EH (cell line): ENCODE measurements around the gene C1orf159.
"Not testable (repeated sequence)": the region's sequence is repeated elsewhere in the genome, so short reads cannot be mapped to it uniquely, and the experiment has no call there.

ENCODE experiments used
- DNase-seq: peaks from one replicate; pipeline ENCODE4 v3.0.0-alpha.2; 2015; ENCODE audit warnings: low read depth

The C1orf159 gene

DNA sequence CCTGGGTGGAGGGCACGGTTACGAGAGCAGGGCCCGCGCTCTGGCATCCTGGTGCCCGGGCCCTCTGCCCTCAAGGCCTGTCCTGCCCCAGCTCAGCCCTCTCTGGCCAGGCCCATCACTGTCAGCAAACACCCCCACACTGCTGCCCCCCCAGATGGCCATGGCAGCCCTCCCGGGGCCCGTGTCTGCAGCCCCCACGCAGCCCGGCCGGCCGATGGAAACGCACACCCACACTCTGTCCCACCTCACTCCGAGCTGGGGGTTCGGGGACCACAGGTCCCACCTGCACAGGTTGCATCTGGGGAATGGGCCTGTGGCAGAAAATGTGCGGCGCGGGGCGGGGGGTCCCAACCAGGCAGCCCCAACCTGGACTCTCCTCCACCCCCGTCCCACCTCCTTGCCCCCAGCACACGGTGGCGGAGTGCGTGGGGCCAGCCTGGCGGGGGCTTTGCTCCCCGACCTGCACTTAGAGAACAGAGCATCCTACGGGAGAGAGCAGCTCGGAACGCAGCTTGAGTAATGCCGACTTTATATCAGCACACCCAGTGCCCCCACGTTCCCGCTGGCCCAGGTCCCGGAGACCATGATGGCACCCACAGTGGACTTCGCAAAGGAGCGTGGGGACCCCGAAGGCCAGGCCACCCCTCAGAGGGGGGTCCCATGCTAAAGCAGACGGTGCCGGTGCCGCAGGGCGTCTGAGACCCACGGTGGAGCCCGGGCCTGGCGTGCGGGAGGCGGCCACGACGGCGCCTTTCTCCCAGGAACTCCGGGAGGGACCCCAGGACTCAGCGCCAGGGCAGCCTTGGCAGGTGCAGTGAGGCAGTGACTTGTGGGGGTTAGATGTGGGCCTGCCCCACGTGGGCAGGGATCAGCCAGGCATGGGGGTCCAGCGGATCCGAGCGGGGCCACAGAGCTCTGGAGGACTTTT lies 34.3 kb downstream of the C1orf159 start:
- DNase-seq: no peak

DNA sequence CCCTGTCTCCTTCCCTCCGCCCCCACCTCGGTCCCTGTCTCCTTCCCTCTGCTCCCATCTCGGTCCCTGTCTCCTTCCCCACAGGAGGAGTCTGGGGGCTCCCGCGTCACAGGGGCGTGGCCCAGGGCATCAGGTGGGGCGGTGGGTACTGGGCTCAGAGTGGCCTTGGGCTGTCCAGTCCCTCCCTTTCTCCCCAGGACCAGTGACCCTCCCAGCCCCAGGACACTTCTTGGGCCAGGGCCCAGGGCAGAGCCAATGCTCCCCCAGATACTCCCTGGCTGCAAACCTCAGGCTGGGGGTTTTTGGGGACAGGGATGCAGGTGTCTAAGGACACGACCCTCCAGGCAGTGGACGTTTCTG lies 35.0 kb downstream of the C1orf159 start:
- no peak for DNase-seq

DNA sequence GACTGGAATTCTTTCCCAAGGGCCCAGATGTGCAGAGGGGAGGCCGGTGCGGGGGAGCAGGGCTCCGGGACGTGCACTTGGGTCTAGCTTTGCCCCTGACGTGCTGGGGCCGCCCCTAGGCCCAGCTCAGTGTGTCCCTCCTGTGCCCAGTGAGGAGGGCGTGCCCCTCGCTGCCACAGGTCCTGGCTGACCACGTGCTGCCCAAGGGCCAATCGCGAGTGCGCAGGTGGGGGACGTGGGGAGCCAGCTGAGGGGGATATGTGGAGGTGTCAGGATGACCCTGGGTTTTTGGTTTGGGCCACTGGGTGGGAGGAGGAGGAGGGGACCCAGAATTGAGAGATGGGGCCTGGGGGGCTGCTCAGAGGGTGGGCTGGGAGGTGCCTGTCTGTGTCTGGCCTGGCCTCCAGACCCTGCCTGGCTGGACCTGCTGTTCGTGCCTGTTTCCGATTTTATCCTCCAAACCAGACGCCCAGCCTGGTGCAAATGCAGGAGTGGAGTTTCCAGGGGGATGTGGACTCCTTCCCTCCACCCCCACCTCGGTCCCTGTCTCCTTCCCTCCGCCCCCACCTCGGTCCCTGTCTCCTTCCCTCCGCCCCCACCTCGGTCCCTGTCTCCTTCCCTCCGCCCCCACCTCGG lies 35.6 kb downstream of the C1orf159 start:
- DNase-seq: peak; percentile 69

DNA sequence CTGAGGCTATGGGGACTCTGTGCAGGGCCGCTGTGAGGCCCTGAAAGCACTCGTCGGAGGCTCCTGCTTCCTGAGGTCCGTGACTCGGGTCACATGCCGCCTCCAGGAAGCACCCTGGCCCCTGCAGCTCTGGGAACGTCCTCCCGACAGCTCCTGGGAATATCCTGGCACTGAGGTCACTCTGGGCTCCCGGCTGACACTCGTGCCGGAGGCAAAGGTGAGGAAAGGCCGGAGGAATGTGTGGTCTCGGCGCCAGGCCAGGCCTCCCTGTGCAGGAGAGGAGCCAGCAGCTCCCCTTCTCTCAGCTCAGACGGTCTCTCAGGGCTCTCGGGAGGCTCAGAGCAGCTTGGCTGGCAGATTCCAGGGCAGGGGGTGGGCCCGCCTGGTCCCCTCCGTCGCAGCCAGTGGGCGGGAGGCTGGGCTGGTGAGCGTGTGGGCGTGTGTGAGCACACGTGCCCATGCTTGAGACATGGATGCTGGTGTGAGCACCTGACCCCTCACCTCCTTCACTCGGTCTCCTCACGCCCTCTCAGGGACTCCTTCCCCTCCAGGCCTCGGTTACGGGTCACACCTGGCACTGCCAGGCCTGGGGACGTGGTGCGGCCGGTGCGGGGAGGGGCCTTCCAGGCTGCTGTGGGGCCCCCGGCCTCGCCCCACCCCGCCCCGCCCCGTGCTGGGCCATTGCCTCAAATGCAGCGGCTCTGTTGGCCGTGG lies 36.3 kb downstream of the C1orf159 start:
- DNase-seq: peak; percentile 97

DNA sequence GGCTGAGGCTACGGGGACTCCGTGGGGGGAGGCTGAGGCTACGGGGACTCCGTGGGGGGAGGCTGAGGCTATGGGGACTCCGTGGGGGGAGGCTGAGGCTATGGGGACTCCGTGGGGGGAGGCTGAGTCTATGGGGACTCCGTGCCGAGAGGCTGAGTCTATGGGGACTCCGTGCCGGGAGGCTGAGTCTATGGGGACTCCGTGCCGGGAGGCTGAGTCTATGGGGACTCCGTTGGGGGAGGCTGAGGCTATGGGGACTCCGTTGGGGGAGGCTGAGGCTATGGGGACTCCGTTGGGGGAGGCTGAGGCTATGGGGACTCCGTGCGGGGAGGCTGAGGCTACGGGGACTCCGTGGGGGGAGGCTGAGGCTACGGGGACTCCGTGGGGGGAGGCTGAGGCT lies 38.5 kb downstream of the C1orf159 start:
- not testable (repeated sequence) for DNase-seq

DNA sequence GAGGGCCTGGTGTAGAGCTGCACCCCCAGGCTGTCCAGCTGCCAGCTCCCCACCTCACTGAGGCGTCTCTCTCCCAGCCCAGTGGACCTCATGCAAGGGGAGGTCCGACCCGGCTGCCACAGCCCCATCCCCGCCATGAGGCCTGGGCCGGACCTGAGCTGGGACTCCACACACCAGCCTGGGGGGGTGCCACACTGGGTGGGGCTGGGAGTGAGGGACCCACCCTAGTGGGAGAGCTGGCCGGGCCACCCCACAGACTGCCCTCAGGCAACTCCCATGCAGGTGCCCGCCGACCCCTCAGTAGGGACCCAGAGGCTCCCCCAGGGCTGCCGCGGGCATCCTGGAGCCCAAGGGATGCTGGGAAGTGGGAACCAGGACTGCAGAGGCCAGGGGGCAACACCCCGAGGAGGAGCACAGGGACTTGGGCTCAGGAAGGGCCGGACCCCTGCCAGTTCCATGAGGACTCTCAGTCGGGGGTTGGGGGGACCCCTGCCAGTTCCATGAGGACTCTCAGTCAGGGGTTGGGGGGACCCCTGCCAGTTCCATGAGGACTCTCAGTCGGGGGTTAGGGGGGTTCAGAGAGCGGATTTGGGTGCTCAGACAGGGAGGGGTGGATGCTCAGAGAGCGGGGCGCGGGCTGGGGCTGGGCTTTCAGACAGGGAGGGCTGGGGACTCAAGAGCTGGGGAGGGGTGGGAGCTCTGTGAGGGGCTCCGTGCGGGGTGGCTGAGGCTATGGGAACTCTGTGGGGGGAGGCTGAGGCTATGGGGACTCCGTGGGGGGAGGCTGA lies 40.5 kb downstream of the C1orf159 start:
- DNase-seq: no peak

DNA sequence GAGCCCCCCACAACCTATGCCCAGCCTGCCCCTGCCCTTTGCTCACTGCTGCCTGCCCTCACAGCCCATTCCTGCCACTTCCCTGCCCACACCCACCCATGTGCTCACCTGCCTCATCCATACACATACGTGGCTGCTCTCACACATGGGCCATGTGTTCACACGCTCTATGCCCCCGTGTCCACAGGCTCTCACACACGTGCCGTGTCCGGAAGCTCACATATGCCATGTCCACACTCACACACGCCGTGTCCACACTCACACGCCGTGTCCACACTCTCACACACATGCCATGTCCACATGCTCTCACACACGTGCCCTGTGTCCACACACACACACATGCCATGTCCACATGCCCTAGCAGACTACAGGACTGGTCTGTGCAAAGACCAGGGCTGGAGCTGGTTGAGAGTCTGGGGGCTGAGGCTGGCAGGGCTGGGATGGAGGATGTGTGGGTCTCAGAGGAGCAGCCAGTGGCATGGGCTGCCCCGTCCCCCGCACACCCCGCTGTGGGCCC lies 41.2 kb downstream of the C1orf159 start:
- DNase-seq: no peak

DNA sequence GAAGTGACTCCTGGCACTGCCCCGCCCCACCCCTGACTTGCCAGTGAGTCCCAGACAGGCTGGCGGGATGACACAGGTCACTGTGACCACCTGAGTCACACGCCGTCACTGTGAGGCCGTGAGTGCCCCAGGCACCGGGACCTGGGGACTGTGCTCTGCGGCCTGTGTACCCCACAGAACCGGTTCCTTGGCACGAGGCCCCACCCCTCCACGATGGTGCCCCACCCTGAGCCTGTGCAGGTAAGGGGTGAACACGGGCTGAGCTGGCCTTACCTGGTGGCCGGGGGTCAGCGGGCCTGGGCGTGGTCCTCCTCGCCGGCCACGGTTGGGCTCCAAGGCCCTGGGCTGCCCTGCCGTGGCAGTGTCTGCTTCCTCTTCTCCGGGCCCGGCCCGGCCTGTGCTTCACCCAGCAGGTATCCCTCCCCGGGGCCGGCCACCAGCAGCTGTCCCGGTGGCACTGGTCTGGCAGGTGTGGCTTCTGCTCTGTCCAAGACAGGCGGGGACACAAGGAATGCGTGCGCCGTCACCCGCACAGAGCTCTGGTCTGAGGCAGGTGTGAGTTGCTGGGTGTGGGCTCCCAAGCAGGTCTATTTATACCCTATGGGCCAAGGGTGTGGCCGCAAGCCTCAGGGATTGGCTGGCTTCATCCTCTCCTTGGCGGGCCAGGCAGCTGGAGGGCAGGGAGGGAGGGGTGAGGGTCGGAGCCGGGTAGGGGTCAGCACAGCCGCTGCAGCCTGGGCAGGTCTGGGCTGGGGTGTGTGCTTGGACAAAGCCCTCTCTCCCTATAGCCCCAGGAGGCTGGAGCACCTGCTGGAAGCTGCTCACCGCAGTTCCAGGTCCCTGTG lies 41.9 kb downstream of the C1orf159 start, which contains the start of gene RNF223:
TSS of gene RNF223 (minus strand) at position 564 of the 845 bp plus-strand sequence. CDS start 1,740 bp downstream, outside the sequence.
- DNase-seq: no peak

DNA sequence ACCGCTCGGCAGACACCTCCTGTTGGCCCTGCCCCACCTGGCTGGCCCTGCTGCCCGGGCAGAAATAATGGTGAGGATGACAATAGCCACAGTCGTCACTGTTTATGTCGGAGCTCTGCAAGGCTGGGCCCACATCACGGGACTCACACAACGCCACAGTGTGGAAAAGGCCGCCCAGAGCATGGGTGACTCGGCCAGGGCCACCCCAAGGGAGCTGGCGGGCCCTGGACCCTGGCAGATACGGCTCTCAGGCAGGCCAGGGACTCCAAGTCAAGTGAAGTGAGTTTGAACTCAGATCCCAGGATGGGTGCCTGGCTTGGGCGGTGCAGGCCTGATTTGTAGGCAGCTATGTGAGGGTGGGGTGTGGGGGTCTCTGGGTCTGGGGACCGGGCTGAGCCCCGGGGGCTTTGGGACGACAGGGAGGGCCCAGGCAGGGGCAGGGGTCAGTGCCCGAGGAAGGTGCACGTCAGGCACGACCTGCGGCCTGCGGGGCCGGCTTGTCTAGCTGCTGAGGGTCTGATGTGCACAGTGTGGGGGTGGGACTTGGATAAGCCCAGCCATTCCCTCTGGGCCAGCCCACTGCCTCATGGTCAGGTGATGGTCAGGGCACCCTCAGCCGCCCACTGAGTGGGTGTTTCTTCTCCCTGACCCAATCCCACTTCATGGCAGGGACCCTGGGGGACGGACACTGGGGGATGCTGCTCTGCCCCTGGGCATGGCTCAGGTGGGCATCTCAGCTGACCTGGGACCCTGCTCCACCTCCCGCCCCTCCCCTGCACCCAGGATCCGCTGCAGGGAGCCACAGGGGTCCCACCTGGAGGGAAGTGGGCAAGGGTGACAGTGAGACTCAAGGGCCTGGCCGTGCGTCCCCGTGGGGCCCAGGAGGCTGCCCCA lies 42.8 kb downstream of the C1orf159 start:
- no peak for DNase-seq

DNA sequence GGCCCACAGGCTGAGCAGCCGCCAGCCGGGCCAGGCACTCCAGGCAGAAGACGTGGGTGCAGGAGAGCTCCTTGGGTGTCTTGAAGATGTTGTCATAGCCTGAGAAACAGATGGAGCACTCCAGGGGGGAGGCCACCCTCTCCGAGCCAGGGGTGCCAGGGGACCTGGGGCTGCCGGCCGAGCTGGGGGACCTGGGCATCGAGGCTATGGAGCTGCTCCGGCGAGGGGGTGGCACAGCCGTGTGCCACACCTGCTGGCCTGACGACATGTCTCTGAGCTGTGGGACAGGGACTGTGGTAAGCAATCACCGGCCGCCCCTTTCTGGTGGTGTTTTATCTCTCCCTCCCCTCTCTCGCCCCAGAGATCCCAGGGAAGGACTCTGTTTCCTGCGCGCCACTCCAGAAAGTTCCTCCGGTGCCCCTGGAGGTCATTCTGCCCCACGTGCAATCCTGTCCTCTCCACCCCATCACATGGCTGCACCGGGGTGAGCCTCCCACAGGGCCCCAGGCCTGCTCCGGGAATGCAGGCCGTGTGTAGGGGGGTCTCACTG lies 43.5 kb downstream of the C1orf159 start:
- no peak for DNase-seq

DNA sequence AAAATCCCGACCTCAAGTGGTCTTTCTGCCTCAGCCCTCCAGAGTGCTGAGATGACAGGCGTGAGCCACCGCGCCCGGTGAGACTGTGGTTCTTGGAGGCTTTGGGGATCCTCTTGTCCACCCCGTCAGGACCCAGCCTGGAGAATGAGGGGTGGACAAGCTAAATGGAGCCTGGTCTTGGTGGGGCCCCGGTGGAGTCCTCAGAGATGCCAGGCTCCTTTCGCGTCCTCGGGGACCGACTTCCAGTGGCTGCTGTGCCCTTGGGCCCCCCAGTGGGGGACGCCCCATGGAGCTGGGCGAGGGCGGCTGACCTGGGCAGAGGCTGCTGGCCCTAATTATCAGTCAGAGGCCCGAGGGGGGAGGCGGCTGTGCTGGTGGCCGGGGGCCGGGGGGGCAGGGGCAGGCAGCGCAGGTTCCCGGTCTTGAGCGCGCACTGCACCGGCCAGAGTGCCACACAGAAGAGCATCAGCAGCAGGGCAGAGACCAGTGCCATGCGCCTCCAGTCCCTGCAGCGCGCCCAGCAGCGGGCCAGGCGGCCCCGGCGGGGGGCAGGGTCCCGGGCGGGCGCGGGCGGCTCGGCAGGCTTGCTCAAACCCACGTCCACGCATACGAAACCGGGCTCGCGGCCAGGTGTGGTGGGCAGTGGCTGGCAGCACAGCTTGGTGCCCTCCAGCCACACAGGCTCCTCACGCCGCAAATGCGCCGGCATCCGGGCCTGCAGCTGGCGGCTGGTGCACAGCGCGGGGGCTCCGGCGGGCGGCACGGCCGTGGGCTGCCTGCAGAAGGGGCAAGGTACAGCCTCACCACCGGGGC lies 44.2 kb downstream of the C1orf159 start:
- no peak for DNase-seq

DNA sequence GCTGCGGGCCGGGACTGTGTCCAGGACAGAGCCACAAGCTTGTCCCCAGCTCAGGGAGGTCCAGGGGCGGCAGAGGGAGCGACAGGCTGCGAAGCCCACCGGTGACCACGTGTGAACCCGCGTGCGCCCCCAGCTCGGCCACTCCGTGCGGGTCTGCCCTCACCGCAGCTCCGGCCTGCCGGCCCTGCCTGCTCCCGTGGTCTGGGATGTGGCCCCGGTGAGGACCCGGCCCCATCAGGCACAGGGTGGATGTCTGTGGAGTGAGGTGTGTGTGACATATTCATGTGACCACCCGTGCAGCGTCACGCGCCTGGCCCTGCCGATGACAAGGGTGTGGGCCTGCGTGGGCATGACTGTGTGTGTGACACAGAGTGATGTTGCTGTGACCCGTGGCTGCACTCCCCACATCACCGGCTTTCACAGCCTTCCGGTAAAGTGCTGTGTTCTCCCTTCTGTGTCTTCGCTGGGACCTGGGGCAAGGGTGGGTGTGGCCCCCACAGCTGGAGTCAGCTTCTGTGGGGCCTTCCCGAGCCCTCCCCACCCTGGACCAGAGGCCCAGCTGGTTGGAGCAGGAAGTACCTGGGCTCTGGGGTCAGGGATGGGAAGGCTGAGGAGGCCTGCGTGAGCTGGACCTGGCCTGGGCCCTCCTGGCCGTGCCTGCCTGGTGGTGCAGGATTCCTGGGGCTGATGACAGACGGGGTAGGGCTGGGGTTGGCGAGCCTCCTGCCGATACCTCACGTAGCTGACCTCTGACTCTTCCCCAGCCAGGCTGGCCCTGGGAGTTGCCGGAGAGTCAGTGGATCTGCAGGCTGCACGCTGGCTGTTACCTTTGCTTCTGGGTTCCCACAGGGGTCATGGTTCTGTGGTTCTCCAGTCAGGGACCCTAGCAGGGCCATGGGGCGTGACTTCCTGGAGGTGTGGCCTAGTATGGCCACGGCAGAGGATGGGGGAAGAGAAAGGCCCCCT lies 45.9 kb downstream of the C1orf159 start:
- DNase-seq: no peak

DNA sequence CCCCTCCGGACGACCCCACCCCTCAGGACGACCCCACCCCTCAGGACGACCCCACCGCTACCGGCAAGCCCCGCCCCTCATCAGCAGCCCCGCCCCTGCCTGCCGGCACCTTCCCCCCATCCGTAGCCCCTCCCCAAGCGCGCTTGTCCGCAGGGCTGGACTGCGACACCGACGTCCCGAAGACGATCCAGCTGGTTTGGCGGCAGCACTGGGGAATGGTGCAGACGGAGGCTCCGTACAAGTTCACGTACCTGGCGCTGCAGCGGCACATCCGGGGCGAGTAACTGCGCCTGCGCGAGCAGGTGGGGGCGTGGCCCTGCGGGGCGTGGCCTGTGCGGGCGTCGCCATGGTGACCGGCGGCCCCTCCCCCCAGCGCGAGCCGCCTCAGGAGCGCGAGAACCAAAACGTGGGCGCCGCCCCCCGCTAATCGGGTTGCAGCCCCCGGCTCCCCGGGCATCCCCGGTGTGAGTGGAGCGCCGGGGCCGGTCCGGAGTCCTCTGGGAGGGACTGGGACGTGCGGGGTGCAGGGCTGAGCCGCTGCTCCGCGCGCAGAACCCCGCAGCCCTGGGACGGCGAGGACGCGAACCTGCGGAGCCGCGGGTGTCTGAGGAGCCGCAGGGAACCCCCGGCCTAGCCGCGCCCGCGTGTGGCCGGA lies 46.7 kb downstream of the C1orf159 start:
- peak; percentile 61 for DNase-seq

DNA sequence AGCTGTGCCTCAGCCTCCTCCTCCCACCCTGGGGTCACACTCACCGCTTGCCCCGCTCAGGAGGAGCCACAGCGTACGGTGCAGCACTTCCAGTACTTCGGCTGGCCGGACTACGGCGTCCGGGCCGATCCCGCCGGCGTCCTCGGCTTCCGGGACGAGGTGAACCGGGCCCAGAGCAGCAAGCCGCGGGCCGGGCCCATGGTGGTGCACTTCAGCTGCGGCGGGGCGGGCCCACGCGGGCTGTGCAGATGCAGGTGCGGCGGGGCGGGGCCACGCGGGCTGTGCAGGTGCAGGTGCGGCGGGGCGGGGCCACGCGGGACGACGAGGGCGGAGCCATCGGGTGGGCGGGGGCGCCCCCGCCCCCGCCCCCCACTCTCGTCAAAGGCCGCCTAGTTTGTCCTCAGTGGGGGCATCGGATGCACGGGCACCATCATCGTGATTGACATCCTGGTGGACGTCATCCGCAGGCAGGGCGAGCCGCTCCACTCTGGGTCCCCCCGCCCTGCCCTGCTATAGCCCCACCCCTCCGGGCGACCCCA lies 47.3 kb downstream of the C1orf159 start:
- no peak for DNase-seq

DNA sequence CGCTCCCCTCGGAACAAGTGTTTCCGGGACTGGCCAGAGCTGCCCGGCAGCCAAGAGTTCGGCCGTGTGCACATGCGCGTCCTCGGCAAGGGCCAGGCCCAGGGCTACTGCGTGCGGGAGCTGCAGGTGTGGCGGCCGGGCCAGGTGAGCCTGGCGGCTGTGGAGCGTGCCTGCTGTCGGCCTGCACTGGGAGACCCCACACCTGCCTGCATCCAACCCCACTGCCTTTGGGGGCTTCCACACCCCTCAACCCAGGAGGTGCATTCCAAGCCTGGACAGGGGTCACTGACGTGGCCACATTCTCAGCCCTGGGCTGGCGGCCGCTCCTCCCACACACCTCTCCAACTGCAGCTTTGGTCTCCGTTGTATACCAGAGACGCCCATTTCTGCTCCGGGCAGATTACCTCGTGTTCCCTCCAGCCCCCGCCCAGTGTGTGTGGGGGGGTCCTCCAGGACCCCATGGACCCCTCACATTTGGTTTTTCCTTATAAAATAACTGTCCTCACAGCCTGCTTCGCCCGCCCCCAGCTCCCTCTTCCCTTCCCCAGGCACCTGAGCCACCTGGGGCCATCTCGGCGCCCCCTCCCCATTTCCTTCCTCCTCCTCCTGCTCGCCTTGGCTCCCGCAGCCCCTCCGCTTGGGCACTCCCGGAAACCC lies 47.9 kb downstream of the C1orf159 start:
- no peak for DNase-seq

DNA sequence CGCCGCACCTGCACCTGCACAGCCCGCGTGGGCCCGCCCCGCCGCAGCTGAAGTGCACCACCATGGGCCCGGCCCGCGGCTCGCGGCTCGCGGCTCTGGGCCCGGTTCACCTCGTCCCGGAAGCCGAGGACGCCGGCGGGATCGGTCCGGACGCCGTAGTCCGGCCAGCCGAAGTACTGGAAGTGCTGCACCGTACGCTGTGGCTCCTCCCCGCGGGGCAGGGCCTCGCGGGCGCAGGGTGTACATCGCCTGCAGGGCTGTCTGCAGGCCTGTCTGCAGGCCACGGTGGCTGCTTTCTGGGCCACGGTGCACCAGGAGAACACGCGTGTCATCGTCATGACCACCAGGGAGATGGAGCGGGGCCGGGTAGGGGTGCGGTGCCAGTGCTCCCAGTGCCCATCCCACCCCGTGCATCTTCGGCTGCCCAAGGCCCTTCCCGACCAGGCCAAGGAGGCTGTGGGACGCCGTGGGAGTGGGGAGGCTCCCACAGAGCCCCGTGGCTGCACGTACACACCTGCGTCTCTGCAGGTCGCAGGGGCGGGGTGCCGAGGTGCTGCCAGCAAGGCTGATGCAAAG lies 48.5 kb downstream of the C1orf159 start:
- no peak for DNase-seq
